Measurements from ENCODE around the gene DAAM1.

DNA sequence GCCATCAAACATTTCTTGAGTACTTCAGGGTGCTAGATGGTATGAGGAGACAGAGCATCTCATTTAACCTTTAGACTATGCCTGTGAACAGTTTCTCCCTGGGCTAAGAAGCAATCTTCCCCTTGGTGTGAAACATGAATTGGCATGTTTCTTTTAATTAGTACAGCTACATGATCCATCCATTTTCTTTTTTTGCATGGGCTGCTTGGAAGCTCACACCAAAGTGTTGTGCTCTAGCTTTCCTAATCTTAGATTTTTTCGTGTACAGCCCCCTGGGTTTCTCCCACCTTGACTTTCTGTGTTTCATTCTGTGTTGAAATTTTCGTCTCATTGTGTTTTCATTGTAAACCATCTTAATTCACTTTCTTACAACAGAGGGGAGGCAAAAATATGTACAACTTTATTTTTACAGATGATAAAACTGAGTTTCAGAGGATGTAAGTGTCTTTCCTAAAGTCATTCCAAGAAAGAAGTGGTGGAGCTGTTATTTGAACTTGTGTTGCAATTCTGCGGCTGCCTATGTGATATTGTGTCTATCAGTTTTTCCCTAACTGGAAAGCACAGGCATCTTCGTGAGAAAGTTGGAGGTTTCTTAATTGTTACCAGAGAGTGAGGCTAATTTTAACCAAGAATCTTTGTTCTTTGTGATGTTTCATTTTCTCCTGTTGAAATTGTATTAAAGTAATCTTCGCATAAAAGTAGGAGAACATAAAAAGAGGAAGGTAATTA lies 64.5 kb downstream of the DAAM1 start:
- TF ChIP-seq CTCF (IDR thresholded peaks at IDR 0.05) (no peak), POLR2A (IDR thresholded peaks at IDR 0.05) (no peak)
